ENCODE measurements around the gene B3GALT6.

DNA sequence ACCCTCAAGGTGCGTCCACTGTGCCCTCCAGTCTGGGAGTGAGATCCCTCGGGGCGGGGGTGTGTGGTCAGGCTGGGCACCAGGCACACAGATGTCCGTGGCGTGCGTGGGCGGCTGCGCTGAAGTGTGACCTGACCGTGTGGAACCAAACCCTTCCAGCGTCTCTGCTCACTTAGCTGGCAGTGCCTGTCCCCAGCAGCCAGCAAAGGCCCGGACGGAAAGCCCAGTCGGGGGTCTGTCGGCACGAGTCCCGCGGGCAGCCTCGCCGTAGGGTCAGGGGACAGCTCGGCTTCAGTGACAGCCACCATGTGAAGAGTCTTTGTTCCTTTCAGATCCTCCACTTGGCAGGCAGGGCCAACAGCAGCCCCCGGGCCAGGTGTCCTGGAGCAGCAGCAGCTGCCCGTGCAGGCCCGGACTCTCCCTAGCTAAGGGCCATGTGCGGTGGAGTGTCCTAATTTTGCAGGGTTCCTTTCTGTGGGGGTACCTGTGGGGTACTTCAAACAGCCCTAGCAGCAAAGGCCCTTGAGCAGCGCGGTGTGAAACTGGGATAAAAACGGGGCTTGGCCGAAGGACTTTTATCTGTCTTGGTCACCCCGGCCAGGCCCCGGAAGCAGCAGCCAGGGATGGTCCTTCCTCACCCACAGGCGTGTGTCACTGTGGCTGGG lies 46.8 kb upstream of the B3GALT6 start:
- no peak for TF ChIP-seq CREM (CRISPR knock-in tag; IDR thresholded peaks at IDR 0.05)
- TF ChIP-seq, protein P1, sequence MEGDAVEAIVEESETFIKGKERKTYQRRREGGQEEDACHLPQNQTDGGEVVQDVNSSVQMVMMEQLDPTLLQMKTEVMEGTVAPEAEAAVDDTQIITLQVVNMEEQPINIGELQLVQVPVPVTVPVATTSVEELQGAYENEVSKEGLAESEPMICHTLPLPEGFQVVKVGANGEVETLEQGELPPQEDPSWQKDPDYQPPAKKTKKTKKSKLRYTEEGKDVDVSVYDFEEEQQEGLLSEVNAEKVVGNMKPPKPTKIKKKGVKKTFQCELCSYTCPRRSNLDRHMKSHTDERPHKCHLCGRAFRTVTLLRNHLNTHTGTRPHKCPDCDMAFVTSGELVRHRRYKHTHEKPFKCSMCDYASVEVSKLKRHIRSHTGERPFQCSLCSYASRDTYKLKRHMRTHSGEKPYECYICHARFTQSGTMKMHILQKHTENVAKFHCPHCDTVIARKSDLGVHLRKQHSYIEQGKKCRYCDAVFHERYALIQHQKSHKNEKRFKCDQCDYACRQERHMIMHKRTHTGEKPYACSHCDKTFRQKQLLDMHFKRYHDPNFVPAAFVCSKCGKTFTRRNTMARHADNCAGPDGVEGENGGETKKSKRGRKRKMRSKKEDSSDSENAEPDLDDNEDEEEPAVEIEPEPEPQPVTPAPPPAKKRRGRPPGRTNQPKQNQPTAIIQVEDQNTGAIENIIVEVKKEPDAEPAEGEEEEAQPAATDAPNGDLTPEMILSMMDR (IDR thresholded peaks at IDR 0.05), result no peak

All from WTC11 (cell line).